Stomach (tissue), 4 donors: ENCODE data around the gene CLDN9.
A peak's percentile ranks its signal among the peaks of the same experiment; 100 is the strongest.

Experiments used
- CTCF ChIP-seq, 7 experiments: fragments of 450-650 bp in 4 of 7; fragments of 200-600 bp in 3 of 7; sonication (generic) in 3 of 7; IDR thresholded peaks; one replicate each; pipeline ENCODE4 v1.5.1; 2016 to 2019; ENCODE audit warnings: antibody characterized with exemption in 7 of 7, control low read depth in 2 of 7, mild to moderate bottlenecking in 1 of 7
- EP300 ChIP-seq: sonication (generic); formaldehyde crosslinking; IDR thresholded peaks from one replicate; pipeline ENCODE4 v1.6.1; 2017; ENCODE audit warnings: antibody characterized with exemption
- POLR2A ChIP-seq, 4 donors: fragments of 450-650 bp; IDR thresholded peaks; one replicate each; pipeline ENCODE4 v1.6.1; 2016; ENCODE audit warnings: antibody characterized with exemption in 4 of 4, control low read depth in 2 of 4, mild to moderate bottlenecking in 1 of 4, moderate library complexity in 1 of 4

GRCh38 chr16:3023669-3024478 lies 11.2 kb downstream of the CLDN9 start, which contains the start of the genes HCFC1R1 and THOC6:
- peak in 1 of 4 donors; percentile 53 for TF ChIP-seq POLR2A (IDR thresholded peaks at IDR 0.05)
- TF ChIP-seq CTCF (IDR thresholded peaks at IDR 0.05), result no peak
- no peak for TF ChIP-seq EP300
